Left forelimb (tissue), 1 donor: ENCODE data around the gene SMG9.

Experiments used
- DNase-seq: peaks from one replicate; pipeline ENCODE4 v3.0.0-alpha.2; 2018; ENCODE audit warnings: low spot score

SMG9 gene, protein sequence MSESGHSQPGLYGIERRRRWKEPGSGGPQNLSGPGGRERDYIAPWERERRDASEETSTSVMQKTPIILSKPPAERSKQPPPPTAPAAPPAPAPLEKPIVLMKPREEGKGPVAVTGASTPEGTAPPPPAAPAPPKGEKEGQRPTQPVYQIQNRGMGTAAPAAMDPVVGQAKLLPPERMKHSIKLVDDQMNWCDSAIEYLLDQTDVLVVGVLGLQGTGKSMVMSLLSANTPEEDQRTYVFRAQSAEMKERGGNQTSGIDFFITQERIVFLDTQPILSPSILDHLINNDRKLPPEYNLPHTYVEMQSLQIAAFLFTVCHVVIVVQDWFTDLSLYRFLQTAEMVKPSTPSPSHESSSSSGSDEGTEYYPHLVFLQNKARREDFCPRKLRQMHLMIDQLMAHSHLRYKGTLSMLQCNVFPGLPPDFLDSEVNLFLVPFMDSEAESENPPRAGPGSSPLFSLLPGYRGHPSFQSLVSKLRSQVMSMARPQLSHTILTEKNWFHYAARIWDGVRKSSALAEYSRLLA

DNA sequence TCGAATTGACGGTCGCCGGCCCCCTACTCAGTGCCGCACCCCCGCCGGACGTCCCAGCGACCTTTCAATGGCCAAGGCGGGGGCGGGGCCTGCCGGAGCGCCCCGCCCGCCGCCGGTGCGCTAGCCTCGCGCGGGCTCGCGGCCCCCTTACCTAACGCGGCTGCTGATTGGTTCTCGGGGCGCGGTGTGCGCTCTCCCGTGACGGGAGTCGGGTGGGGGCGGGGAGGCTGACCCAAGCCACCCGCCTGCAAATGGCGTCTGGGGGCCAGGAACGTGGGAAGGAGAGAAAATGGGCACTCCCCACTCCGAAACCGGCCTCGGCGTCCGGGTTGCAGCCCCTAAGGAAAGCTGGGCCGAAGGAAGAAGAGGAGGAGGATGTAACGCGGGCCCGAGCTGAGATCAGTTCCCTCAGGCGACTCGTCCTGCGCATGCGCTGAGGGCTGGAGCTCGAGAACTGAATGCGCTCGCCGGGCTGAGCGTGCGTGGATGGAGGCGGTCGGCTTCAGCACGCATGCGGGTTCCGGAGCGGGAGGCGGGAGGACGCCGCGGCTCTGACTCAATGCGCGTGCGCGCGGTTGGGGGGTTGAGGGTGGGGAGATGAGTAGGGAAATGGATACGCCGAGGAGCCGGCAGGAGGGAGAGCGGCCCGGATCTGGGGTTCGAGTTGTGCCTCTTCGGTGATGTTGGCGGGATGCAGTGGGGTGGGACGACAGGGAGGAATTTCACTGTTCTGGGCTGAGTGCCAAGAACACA lies at the start of gene SMG9:
SMG9 (minus strand) TSS at position 460 of the 753 bp plus-strand sequence. CDS start 4,221 bp downstream, outside the sequence.
- DNase-seq = peak; percentile 99

GRCh38 chr19:43804432-43804831 lies 49.7 kb upstream of the SMG9 start:
- no peak for DNase-seq

- DNase-seq = no peak
These were observed 47.6 kb upstream of the SMG9 start, which contains the start of gene LYPD5 for GRCh38 chr19:43802216-43802951. Gene LYPD5 (minus strand): TSS chr19:43802447. CDS start chr19:43802380, 67 bp downstream.

DNA sequence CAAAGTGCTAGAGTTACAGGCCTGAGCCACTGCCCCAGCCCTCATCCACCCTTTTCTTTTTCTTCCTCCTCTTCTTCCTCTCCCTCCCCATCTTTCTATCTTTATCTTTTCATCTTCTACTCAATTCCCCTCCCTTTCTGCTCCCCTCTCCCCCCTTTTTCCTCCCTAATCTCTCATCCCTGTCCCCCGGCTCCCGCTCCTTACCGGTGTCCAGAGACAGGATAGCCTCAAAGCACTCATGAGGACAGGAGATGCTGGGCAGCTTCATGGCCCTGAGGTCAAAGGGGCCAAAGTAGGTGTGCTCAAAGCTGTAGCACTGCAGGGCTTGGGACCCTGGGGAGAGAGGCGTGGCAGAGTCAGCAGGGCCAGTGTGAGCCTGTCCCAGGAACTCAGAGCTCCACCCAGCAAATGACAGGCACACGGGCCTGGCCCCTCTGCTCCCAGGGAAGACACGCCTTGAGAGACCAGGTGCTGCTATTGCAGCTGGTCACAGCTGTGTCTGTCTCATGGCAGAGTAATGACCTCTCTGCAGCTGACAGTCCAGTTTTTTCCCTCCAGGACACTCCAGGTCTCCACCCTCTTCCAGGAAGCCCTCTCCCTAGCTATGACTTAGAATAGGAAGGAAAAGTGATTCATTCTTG lies 44.9 kb upstream of the SMG9 start:
- DNase-seq = no peak

GRCh38 chr19:43798546-43799409 lies 44.0 kb upstream of the SMG9 start:
- DNase-seq = no peak

DNA sequence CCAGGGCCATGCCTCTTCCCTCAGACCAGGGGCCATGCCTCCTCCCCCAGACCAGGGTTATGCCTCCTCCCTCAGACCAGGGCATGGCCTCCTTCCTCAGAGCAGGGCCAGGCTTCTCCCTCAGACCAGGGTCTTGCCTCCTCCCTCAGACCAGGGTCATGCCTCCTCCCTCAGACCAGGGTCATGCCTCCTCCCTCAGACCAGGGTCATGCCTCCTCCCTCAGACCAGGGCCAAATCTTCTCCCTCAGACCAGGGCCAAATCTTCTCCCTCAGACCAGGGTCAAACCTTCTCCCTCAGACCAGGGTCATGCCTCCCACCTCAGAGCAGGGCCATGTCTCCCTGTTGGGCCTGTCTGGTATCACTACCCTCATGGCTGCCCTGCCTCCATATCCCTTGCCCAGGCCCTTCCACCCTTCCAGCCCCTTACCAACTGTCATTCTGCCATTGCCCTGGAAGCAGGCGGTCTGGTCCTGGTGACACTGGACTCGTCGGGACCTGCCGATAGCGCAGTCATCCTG lies 43.3 kb upstream of the SMG9 start:
- DNase-seq = no peak

DNA sequence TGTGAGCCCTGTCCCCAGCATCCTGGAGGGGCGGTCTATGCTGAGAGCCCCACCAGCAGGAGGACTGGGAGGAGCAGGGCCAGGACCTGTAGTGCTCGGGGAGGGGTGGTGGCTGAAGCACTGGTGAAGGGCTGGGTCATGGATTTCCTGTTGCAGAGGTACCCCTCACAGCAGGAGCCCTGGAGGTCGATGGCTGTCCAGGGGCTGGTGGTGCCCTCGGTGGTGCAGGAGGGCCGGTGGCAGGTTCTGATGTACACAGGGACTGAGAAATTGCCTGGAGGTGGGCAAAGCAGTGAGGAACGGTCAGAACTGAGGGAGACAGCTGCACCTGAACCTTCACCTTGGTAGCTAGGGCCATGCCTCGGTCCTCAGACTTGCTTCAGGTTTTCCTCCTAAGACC lies 42.8 kb upstream of the SMG9 start:
- DNase-seq = no peak

- DNase-seq = no peak
These were observed 42.4 kb upstream of the SMG9 start for GRCh38 chr19:43797118-43797517.

- DNase-seq = no peak
These were observed 35.8 kb upstream of the SMG9 start for GRCh38 chr19:43790587-43790986.

DNA sequence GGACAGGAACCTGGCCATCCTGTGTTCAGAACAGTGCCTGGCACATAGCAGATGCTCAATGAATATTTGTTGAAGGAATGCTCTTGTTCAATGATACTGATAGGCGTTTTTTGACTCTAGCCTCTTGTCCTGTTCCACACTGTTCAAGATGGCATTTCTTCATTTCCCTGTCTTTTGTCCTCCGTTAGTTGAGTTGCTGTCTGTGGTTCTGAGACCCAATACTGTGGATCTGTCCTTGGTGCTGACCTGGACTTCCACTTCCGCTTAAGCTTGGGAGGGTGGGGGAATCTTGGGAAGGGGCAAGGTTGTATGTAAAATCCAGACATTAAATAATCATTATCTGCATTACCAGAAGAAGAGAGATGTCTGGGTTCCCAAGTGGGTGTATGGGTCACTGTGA lies 34.3 kb upstream of the SMG9 start:
- DNase-seq = no peak

DNA sequence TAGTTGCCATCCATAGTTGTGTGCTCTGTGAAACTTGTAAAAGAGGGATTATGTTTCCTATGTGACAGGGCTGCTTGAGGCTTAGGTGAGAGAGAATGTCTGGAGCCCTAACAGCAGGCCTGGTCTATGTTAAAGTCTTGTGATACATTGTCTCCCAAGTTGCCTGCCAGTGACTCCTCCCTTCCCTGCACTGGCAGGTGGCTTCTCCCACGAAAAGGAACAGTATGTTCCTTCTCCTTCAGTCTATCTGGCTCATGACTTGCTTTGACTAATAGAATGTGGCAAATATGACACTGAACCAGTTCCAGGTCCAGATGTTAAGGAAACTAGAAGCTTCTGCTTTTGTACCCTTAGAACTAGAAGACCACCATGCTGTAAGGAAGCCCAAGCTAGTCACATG lies 31.9 kb upstream of the SMG9 start:
- no peak for DNase-seq

GRCh38 chr19:43784981-43785808 lies 30.4 kb upstream of the SMG9 start:
- DNase-seq = peak; percentile 67

DNA sequence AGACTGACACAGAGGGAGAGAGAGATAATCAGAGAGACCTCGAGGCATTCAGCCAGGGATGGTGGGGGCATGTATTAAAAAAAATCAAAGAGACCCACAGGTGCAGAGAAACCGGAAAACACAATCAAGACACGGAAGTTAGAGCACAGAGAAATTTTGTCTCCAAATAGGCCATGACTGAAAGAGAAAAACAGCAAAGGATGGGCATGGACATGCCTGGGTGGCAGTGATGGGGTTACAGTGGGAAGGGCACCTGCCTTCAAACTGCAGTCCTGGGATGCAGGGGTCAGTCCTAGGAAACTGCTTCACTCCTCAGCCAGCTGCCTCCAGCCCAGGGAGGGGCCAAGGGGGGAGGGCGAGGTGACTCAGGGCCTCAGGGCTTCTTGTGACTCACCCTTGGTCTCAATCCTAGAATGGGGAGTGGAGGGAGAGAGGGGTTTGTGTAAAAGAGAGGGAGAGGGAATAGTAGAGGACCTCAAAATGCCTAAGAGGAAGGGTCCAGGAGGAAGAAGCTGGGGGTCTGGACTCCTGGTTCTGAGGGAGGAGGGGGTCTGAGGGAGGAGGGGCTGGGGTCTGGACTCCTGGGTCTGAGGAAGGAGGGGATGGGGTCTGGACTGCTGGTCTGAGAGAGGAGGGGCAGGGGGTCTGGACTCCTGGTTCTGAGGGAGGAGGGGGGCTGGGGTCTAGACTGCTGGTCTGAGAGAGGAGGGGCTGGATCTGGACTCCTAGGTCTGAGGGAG lies 29.6 kb upstream of the SMG9 start:
- DNase-seq = no peak

DNA sequence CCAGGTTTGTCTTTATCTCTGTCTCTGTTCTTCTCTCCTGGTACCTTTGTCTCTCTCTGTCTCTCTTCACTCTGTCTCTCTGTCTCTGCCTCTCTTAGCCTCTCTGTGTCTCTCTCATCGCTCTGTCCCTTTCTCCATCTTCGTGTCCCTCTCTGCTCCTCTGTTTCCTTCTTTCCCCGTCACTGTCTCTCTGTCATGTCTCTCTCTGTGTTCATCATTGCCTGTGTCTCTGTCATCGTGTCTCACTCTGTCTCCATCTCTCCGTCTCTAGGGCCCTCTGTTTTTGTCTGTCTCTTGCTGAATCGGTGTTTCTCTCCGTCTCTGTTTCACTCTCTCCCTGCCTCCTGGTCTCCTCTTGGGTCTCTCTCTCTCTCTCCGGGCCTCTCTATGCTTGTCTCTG lies 28.9 kb upstream of the SMG9 start:
- no peak for DNase-seq

DNA sequence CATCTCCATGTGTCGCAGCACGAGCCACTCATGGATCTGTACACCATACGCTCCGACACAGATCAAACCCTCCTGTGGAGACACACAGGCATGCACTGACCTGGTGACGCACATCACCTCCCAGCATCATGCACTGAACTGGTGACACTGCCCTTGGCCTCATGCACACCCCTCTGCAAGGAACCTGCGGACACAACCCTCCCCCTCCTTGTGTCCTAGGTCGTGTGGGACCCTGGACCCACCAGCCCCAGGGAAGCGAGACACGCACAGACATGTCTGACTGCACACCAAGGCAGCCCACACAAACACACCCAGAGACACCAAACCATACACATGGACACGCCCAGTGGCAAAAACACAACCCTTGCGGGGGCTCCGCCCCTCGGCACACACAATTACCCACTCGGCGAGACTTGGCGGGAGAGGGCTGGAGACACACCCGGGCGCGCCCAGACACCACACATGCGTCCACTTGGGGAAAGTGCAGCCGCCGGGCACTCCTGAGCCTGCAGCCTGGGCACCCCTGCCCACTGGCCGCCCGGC lies 28.0 kb upstream of the SMG9 start:
- no peak for DNase-seq

GRCh38 chr19:43782311-43782660 lies 27.5 kb upstream of the SMG9 start:
- DNase-seq = no peak

DNA sequence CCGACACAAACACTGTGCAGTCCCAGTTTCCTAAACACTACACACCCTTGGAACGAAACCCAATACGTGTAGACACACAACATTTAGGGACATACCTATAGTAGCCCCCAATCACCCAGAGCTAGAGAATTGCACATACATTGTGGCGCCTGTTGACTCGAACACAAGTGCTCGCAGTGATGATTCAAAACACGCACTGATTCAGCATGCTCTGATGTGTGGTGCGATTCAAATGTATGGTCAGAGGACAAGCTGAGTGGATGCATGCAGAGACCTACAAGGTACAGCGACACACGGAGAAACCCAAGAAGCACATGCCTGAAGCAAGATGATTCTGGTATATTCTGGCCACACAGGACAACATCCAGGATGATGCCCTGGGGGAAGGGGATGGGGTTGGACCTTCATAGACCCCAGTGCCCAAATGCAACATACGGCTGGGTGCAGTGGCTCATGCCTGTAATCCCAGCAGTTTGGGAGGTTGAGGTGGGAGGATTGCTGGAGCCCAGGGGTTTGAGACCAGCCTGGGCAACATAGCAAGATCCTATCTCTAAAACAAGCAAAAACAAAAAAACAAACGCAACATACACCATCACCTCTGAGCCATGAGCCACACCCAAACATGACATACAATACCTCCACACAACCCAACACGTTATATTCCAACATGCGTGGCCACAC lies 27.0 kb upstream of the SMG9 start:
- DNase-seq = no peak
